ENCODE data around the gene MAPKAPK3.

- TF ChIP-seq POLR2A (IDR thresholded peaks at IDR 0.05; ENCODE audit: low read length) (no peak), GATA1 (IDR thresholded peaks at IDR 0.05; ENCODE audit: low read depth, low read length) (no peak)
Measured at GRCh38 chr3:50676031-50676705, 59.2 kb downstream of the MAPKAPK3 start.
